ENCODE measurements around the gene RBM19. TPM values are rescaled to one million over a fixed set of nuclear protein-coding genes. Genes with fewer than 3 reads are reported as not detected.
A peak's percentile ranks its signal among the peaks of the same experiment; 100 is the strongest.

RBM19 gene
- total and polyA plus RNA-seq, 4 donors, result 14.6 to 33.6 (median 24.4) TPM

DNA sequence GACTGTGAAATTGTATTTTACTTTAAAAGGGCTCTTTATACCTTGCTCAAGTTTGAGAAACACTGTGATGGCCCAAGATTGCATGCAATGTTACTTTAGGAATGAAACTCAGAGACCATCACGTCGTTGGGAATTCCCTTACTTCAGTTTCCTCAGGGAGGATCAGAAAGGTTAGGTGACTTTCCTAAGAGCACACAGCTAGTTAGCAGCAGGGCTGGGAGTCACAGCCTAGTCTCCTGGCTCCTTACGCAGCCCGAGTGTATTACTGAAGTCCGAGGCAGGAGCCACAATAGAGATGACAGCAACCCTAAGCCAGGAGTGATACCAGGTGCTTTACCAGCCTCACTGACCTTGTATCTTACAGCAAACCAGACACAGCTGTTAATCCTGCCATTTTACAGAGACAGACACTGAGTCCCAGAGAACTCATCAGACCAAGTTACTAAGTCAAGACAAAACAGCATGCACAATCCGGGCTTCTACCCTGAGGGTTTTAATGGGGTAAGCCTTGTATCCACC lies 67.0 kb downstream of the RBM19 start:
- no peak overlapping the region for H3K27ac ChIP-seq (ENCODE audit: low read depth, low read length)
- no peaks in the 10 kb centered on the region for H3K27me3 ChIP-seq (ENCODE audit: control insufficient read depth, insufficient read depth, low read length)
- no peaks in the 10 kb centered on the region for H3K9me3 ChIP-seq (ENCODE audit: control insufficient read depth, insufficient read depth, low read length)
- no peak for DNase-seq (ENCODE audit: low read depth in 4 of 6, low spot score in 6 of 6)
- no peak overlapping the region for H3K4me3 ChIP-seq (ENCODE audit: low read depth, low read length)
- peaks cover 3% of the 10 kb centered on the region for H3K36me3 ChIP-seq (ENCODE audit: control insufficient read depth, insufficient read depth, low read length)
- peaks cover 11% of the 10 kb centered on the region for H3K4me1 ChIP-seq (ENCODE audit: control insufficient read depth, insufficient read depth, low read length)
- 83% methylated on average over 4 of the region's 6 CpGs for WGBS (ENCODE audit: insufficient coverage)

DNA sequence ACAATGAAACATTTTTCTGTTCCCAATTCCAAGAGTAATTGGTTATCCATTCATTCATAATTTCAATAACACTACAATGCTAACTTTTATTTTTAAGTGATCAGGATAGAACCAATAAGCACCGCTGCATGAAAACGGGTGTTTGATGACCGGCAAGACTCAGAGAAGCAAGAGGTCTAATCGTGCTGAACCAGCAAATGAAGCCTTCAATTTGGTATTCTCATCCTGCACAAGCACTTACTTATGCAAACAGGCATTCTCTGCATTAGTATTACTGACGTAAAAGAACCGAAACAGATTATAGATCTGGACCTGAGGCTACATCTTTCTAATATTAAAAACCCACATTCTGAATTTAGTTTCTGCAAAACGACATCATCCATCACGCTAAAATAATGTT lies 67.7 kb downstream of the RBM19 start:
- no peak overlapping the region for H3K27ac ChIP-seq (ENCODE audit: low read depth, low read length)
- H3K4me1 ChIP-seq (ENCODE audit: control insufficient read depth, insufficient read depth, low read length), result peaks cover 11% of the 10 kb centered on the region
- no peak overlapping the region for H3K4me3 ChIP-seq (ENCODE audit: low read depth, low read length)
- peaks cover 3% of the 10 kb centered on the region for H3K36me3 ChIP-seq (ENCODE audit: control insufficient read depth, insufficient read depth, low read length)
- H3K9me3 ChIP-seq (ENCODE audit: control insufficient read depth, insufficient read depth, low read length), result no peaks in the 10 kb centered on the region
- peak in 1 of 6 donors; percentile 55 for DNase-seq (ENCODE audit: low read depth in 4 of 6, low spot score in 6 of 6)
- H3K27me3 ChIP-seq (ENCODE audit: control insufficient read depth, insufficient read depth, low read length), result no peaks in the 10 kb centered on the region
- 56% methylated on average over 4 of the region's 8 CpGs for WGBS (ENCODE audit: insufficient coverage)

DNA sequence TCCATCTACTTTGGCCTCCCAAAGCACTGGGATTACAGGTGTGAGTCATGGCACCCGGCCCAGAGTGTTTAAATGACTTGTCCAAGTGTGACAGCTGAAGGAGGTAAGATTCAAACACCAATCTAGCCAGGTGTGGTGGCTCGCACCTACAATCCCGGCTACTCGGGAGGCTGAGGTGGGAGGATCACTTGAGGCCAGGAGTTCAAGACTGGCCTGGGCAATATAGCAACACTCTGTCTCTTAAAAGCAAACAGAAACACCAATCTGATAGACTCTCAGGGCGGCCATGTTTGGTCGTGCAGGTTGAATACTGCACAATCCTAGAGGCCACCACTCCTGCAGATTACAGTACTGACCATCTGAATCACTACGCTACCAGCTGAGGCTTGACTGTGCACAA lies 68.7 kb downstream of the RBM19 start:
- H3K27me3 ChIP-seq (ENCODE audit: control insufficient read depth, insufficient read depth, low read length), result no peaks in the 10 kb centered on the region
- no peak for DNase-seq (ENCODE audit: low read depth in 4 of 6, low spot score in 6 of 6)
- WGBS (ENCODE audit: insufficient coverage), result 95% methylated on average over 7 of the region's 7 CpGs
- peaks cover 11% of the 10 kb centered on the region for H3K4me1 ChIP-seq (ENCODE audit: control insufficient read depth, insufficient read depth, low read length)
- no peak overlapping the region for H3K27ac ChIP-seq (ENCODE audit: low read depth, low read length)
- peaks cover 3% of the 10 kb centered on the region for H3K36me3 ChIP-seq (ENCODE audit: control insufficient read depth, insufficient read depth, low read length)
- no peak overlapping the region for H3K4me3 ChIP-seq (ENCODE audit: low read depth, low read length)
- H3K9me3 ChIP-seq (ENCODE audit: control insufficient read depth, insufficient read depth, low read length), result no peaks in the 10 kb centered on the region

DNA sequence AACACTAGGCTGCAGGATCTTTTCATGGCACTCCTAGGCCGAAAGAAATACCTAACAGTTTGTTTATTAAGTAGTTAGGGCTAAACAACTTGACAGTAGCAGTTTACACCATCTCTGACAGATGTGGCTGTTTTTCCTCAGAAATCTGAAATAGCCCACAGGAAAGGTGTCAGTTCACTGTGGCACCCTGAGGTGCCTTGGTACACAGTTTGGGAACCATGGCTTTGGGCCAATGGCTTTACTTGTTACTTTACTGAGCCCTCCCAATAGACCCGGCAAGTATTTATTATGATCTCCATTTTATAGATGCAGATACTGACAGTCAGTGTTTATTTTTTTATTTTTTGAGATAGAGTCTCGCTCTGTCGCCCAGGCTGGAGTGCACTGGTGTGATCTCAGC lies 69.3 kb downstream of the RBM19 start:
- H3K27ac ChIP-seq (ENCODE audit: low read depth, low read length), result no peak overlapping the region
- WGBS (ENCODE audit: insufficient coverage), result 100% methylated on average over 2 of the region's 4 CpGs
- peaks cover 11% of the 10 kb centered on the region for H3K4me1 ChIP-seq (ENCODE audit: control insufficient read depth, insufficient read depth, low read length)
- H3K9me3 ChIP-seq (ENCODE audit: control insufficient read depth, insufficient read depth, low read length), result no peaks in the 10 kb centered on the region
- no peaks in the 10 kb centered on the region for H3K27me3 ChIP-seq (ENCODE audit: control insufficient read depth, insufficient read depth, low read length)
- no peak for DNase-seq (ENCODE audit: low read depth in 4 of 6, low spot score in 6 of 6)
- H3K4me3 ChIP-seq (ENCODE audit: low read depth, low read length), result no peak overlapping the region
- peaks cover 3% of the 10 kb centered on the region for H3K36me3 ChIP-seq (ENCODE audit: control insufficient read depth, insufficient read depth, low read length)

DNA sequence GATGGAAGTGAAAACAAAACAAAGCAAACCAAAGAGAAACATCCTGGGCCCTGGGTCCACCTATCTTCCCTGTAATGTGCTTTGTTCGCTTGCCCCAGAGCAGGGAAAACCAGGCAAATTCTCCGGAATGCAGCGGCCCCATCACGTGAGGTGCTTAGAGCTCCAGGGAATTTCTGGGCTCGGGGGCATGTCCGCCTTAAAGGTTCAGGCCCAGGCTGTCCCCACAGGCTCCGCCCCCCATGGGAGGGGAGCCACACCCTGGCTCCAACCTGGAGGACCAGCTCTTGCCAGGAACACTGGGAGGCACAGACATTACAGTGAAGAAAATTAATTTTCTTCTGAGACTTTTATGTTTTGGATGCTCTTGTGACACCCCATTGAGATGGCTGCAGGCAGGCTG lies 69.9 kb downstream of the RBM19 start:
- DNase-seq (ENCODE audit: low read depth in 4 of 6, low spot score in 6 of 6), result no peak
- 79% methylated on average over 7 of the region's 7 CpGs for WGBS (ENCODE audit: insufficient coverage)

DNA sequence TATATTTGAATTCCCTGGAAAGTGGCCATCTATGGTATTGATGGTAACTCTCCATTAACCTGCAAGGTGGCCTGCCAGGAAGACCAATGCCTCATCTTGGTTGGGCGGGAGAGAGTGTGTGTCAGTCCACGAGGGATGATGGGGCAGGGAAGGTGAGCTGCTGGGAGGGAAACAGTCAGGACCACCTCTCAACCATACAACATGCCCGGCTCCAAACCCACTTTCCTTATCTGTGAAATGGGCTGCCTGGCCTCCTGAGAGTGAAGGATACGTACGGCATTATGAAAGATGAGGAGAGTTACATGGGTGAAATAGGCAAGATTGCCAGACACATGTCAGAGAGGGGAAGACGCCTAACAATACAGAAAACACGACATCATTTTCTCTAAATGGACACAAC lies 70.9 kb downstream of the RBM19 start:
- Histone ChIP-seq H3K36me3 (ENCODE audit: control insufficient read depth, insufficient read depth, low read length) (peaks cover 3% of the 10 kb centered on the region), H3K4me1 (ENCODE audit: control insufficient read depth, insufficient read depth, low read length) (peaks cover 14% of the 10 kb centered on the region), H3K27me3 (ENCODE audit: control insufficient read depth, insufficient read depth, low read length) (no peaks in the 10 kb centered on the region), H3K27ac (ENCODE audit: low read depth, low read length) (no peak overlapping the region), H3K9me3 (ENCODE audit: control insufficient read depth, insufficient read depth, low read length) (no peaks in the 10 kb centered on the region), H3K4me3 (ENCODE audit: low read depth, low read length) (no peak overlapping the region)
- WGBS (ENCODE audit: insufficient coverage), result no CpG with 5 or more reads among the region's 7 CpGs
- no peak for DNase-seq (ENCODE audit: low read depth in 4 of 6, low spot score in 6 of 6)

More for the DNA sequence above, 69.9 kb downstream of the RBM19 start:
- Histone ChIP-seq H3K4me3 (ENCODE audit: low read depth, low read length) (no peak overlapping the region), H3K27me3 (ENCODE audit: control insufficient read depth, insufficient read depth, low read length) (no peaks in the 10 kb centered on the region), H3K4me1 (ENCODE audit: control insufficient read depth, insufficient read depth, low read length) (peaks cover 11% of the 10 kb centered on the region), H3K36me3 (ENCODE audit: control insufficient read depth, insufficient read depth, low read length) (peaks cover 3% of the 10 kb centered on the region), H3K27ac (ENCODE audit: low read depth, low read length) (no peak overlapping the region), H3K9me3 (ENCODE audit: control insufficient read depth, insufficient read depth, low read length) (no peaks in the 10 kb centered on the region)

DNA sequence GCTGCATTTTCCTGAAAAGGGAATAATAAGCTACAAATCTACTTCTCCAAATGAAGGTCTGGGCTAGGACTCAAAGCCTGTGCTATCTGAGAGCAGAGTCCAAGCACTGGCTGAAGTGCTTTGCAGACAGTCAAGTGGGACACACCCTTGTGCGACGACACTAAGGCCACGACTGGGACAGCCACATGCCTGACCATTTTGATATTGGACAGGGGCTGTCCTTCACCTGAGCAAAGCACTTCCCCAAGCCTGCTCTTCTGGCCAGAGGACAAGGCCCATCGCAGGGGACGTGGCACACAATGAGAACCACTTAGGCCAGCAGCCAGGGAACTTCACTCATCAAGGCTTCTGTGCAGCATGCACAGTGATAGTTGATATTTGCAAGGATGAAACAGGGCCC lies 71.4 kb downstream of the RBM19 start:
- no peak overlapping the region for H3K27ac ChIP-seq (ENCODE audit: low read depth, low read length)
- H3K4me3 ChIP-seq (ENCODE audit: low read depth, low read length), result no peak overlapping the region
- H3K36me3 ChIP-seq (ENCODE audit: control insufficient read depth, insufficient read depth, low read length), result peaks cover 3% of the 10 kb centered on the region
- WGBS (ENCODE audit: insufficient coverage), result 81% methylated on average over 5 of the region's 5 CpGs
- H3K9me3 ChIP-seq (ENCODE audit: control insufficient read depth, insufficient read depth, low read length), result no peaks in the 10 kb centered on the region
- no peak for DNase-seq (ENCODE audit: low read depth in 4 of 6, low spot score in 6 of 6)
- H3K4me1 ChIP-seq (ENCODE audit: control insufficient read depth, insufficient read depth, low read length), result peaks cover 14% of the 10 kb centered on the region
- no peaks in the 10 kb centered on the region for H3K27me3 ChIP-seq (ENCODE audit: control insufficient read depth, insufficient read depth, low read length)

DNA sequence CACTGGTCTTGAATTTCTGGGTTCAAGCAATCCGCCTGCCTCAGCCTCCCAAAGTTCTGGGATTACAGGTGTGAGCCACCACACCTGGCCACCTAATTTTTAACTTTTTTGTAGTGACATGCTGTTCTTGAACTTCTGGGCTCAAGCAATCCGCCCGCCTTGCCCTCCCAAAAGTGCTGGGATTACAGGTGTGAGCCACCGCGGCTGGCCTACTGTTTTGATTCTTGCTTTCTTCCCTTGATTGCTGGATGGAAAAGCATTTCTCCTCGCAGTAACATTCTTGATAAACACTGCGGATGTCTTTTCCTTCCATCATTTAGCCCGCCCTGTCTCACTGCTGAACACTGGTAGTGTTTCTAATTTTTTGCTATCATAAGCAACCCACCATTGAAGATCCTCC lies 72.9 kb downstream of the RBM19 start:
- no peak for DNase-seq (ENCODE audit: low read depth in 4 of 6, low spot score in 6 of 6)
- Histone ChIP-seq H3K27ac (ENCODE audit: low read depth, low read length) (no peak overlapping the region), H3K4me1 (ENCODE audit: control insufficient read depth, insufficient read depth, low read length) (peaks cover 20% of the 10 kb centered on the region), H3K9me3 (ENCODE audit: control insufficient read depth, insufficient read depth, low read length) (no peaks in the 10 kb centered on the region), H3K36me3 (ENCODE audit: control insufficient read depth, insufficient read depth, low read length) (peaks cover 3% of the 10 kb centered on the region), H3K4me3 (ENCODE audit: low read depth, low read length) (no peak overlapping the region), H3K27me3 (ENCODE audit: control insufficient read depth, insufficient read depth, low read length) (no peaks in the 10 kb centered on the region)
- WGBS (ENCODE audit: insufficient coverage), result 100% methylated on average over 3 of the region's 8 CpGs

DNA sequence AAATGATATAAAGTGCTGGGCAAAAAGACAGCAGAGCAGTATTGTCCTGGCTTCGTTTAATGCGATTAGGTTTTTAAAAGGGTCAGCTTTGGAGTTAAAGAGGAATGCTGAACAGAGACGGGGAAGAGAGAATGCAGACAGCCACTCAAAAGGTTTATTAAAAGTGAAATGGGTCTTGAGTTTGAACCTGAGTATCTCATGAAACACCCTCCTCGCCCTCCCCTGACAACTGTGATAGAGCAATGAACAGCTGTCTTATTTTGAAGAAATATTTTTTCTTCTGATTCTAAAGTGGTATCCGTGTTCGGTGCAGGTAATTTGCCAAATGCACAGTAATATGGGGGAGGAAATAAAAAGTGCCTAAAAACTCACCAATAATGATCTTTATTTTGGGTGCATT lies 73.6 kb downstream of the RBM19 start:
- Histone ChIP-seq H3K27ac (ENCODE audit: low read depth, low read length) (no peak overlapping the region), H3K36me3 (ENCODE audit: control insufficient read depth, insufficient read depth, low read length) (peaks cover 3% of the 10 kb centered on the region), H3K27me3 (ENCODE audit: control insufficient read depth, insufficient read depth, low read length) (no peaks in the 10 kb centered on the region), H3K9me3 (ENCODE audit: control insufficient read depth, insufficient read depth, low read length) (no peaks in the 10 kb centered on the region), H3K4me3 (ENCODE audit: low read depth, low read length) (no peak overlapping the region), H3K4me1 (ENCODE audit: control insufficient read depth, insufficient read depth, low read length) (peaks cover 23% of the 10 kb centered on the region)
- DNase-seq (ENCODE audit: low read depth in 4 of 6, low spot score in 6 of 6), result no peak
- 94% methylated on average over 3 of the region's 6 CpGs for WGBS (ENCODE audit: insufficient coverage)

DNA sequence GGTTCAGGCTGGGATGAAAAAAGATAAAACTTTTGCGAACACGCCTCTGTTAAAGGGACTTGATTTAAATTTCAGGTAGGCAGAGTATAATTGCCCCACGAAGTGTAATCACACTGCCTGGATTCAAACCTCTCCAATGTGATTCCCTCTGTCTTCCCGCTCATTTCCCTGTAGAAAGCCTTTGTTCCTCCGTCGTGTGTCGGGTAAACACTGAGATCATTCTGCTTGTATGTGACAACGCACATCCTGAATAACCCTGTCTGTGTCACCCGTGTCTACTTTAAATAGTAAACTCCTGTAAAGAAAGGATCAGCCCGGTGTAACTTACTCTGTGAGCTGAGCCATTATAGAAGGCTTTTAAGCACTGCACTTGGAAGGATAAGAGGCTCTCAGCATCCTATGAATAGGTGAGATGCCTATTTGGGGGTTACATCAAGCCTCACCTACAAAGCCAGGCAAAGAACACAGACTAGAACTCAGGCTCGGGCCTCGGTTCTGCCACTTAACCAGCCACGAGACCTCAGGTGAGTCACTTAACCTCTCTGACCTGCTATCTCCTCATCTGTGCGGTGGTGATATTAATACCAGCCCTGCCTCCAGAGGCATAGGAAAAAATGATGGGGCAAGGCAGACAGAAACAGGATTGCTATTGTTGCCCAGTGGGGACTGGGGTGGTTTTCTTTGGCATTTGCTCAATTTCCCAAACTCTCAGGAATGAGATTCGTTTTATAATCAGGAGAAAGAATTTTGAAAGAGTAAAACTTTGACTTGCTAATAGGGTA lies 74.2 kb downstream of the RBM19 start:
- Histone ChIP-seq H3K27me3 (ENCODE audit: control insufficient read depth, insufficient read depth, low read length) (no peaks in the 10 kb centered on the region), H3K36me3 (ENCODE audit: control insufficient read depth, insufficient read depth, low read length) (peaks cover 3% of the 10 kb centered on the region), H3K4me1 (ENCODE audit: control insufficient read depth, insufficient read depth, low read length) (peaks cover 23% of the 10 kb centered on the region), H3K9me3 (ENCODE audit: control insufficient read depth, insufficient read depth, low read length) (no peaks in the 10 kb centered on the region), H3K4me3 (ENCODE audit: low read depth, low read length) (no peak overlapping the region), H3K27ac (ENCODE audit: low read depth, low read length) (no peak overlapping the region)
- WGBS (ENCODE audit: insufficient coverage), result 70% methylated on average over 8 of the region's 15 CpGs
- no peak for DNase-seq (ENCODE audit: low read depth in 4 of 6, low spot score in 6 of 6)

Data from spinal cord (tissue), 10 donors.